Left lung (tissue), 10 donors: ENCODE measurements around the gene OR6P1. TPM values are rescaled to one million over a fixed set of nuclear protein-coding genes. Genes with fewer than 3 reads are reported as not detected.

Experiments
- ATAC-seq: fragments of 200-7000 bp; cut with Tn5 transposase; one replicate; pipeline ENCODE4 v1.9.1; 2020; ENCODE audit warnings: moderate library complexity
- DNase-seq, 4 donors: peaks; one replicate each; pipeline ENCODE4 v3.0.0-alpha.2; 2013 to 2020
- H3K27ac ChIP-seq, 2 donors: fragments of 200-600 bp; sonication (generic) in 1 of 2; one replicate each; pipeline versions ENCODE4 v1.5.0 to v1.8.0; 2020 to 2021
- H3K27me3 ChIP-seq, 2 donors: fragments of 200-600 bp; sonication (generic) in 1 of 2; one replicate each; pipeline versions ENCODE4 v1.5.0 to v1.8.0; 2020 to 2021
- H3K36me3 ChIP-seq, 2 donors: fragments of 200-600 bp; sonication (generic) in 1 of 2; one replicate each; pipeline versions ENCODE4 v1.5.0 to v1.8.0; 2020 to 2021
- H3K4me1 ChIP-seq, 2 donors: fragments of 200-600 bp; one replicate each; pipeline ENCODE4 v1.8.0; 2021
- H3K4me3 ChIP-seq, 2 donors: fragments of 200-600 bp; sonication (generic) in 1 of 2; one replicate each; pipeline versions ENCODE4 v1.5.0 to v1.8.0; 2020 to 2021; ENCODE audit warnings: mild to moderate bottlenecking in 1 of 2
- H3K9me3 ChIP-seq, 2 donors: fragments of 200-600 bp; sonication (generic) in 1 of 2; one replicate each; pipeline versions ENCODE4 v1.5.0 to v1.8.0; 2020 to 2021
- intact Hi-C, 2 donors: fragments of 100-400 bp; cut with DNase I; formaldehyde crosslinking; loops; one replicate each; pipeline versions ENCODE4 v1.11.2 to v1.14.2; 2022
- polyA plus RNA-seq, 6 donors: library from polyadenylated mRNA; unstranded; fragments of 120-200 nt; gene quantifications; one replicate each; pipeline ENCODE4 v1.2.1, GENCODE V29; 2013; ENCODE audit not compliant: insufficient read length in 6 of 6
- total RNA-seq, 2 donors: library from RNA; stranded (reverse); fragmentation: NEBNext Ultra II Directional; extraction: Animal tissue kit (Norgen Biotek cat#: 25700); gene quantifications; one replicate each; pipeline ENCODE4 v1.2.1, GENCODE V29; 2021
- TF ChIP-seq, protein P1 (sequence below), 2 donors: fragments of 200-600 bp; sonication (generic) in 1 of 2; IDR thresholded peaks; one replicate each; pipeline versions ENCODE4 v1.5.0 to v1.8.0; 2021; ENCODE audit warnings: antibody characterized with exemption in 2 of 2
- donor health status: DM: no; HTN: yes; CAD: no.
- donor health status: DM: no; HTN: no; CAD: no.

Gene OR6P1
- total and polyA plus RNA-seq, 8 donors: not detected

DNA sequence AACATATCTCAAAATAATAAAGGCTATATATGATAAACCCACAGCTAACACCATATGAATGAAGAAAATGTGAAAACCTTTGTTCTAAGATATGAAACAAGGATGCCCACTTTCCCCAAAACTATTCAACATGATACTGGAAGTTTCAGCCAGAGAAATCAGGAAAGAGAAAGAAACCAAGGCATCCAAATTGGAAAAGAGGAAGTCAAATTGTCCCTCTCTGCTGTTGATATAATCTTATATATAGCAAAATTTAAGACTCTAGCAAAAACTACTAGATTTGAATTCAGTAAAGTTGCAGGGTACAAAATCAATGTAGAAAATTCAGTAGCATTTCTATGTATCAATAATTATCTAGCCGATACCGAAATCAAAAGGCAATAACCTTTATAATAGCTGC is 30.4 kb upstream of the OR6P1 start:
- H3K4me1 ChIP-seq: no peaks in the 10 kb centered on the region
- ATAC-seq: no peak
- TF ChIP-seq, protein P1, sequence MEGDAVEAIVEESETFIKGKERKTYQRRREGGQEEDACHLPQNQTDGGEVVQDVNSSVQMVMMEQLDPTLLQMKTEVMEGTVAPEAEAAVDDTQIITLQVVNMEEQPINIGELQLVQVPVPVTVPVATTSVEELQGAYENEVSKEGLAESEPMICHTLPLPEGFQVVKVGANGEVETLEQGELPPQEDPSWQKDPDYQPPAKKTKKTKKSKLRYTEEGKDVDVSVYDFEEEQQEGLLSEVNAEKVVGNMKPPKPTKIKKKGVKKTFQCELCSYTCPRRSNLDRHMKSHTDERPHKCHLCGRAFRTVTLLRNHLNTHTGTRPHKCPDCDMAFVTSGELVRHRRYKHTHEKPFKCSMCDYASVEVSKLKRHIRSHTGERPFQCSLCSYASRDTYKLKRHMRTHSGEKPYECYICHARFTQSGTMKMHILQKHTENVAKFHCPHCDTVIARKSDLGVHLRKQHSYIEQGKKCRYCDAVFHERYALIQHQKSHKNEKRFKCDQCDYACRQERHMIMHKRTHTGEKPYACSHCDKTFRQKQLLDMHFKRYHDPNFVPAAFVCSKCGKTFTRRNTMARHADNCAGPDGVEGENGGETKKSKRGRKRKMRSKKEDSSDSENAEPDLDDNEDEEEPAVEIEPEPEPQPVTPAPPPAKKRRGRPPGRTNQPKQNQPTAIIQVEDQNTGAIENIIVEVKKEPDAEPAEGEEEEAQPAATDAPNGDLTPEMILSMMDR (IDR thresholded peaks at IDR 0.05): no peak
- no peaks in the 10 kb centered on the region for H3K36me3 ChIP-seq
- no peaks in the 10 kb centered on the region for H3K27me3 ChIP-seq
- intact Hi-C loops: no loop called here
- no peak for DNase-seq
- H3K27ac ChIP-seq: no peak overlapping the region
- peaks cover 0 to 38% of the 10 kb centered on the region in 2 donors for H3K9me3 ChIP-seq
- H3K4me3 ChIP-seq: no peak overlapping the region

DNA sequence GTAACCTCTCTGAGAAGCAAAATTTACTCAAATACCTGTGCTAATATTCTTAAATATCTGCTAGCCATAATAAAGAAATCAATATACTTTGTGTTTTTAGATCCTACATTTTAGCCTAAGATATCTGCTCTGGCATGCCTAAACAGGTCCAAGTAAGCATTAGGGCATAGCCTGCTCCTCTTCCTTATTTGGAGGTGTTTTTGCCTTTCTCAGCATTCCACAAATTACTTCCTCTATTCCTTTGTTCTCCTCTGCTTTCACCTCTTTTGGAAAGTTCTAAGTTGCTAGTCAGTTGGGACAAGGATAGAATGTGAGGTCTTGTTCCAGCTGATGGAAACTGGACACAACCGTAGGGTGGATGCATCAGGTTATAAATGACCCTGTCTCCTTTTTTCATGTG is 16.6 kb upstream of the OR6P1 start:
- H3K4me1 ChIP-seq: no peaks in the 10 kb centered on the region
- no peak for ATAC-seq
- no peak for DNase-seq
- peaks cover 0 to 8% of the 10 kb centered on the region in 2 donors for H3K9me3 ChIP-seq
- H3K27me3 ChIP-seq: no peaks in the 10 kb centered on the region
- no peak overlapping the region for H3K27ac ChIP-seq
- H3K4me3 ChIP-seq: no peak overlapping the region
- TF ChIP-seq, protein P1 (IDR thresholded peaks at IDR 0.05): no peak
- intact Hi-C loops: no loop called here
- H3K36me3 ChIP-seq: no peaks in the 10 kb centered on the region

DNA sequence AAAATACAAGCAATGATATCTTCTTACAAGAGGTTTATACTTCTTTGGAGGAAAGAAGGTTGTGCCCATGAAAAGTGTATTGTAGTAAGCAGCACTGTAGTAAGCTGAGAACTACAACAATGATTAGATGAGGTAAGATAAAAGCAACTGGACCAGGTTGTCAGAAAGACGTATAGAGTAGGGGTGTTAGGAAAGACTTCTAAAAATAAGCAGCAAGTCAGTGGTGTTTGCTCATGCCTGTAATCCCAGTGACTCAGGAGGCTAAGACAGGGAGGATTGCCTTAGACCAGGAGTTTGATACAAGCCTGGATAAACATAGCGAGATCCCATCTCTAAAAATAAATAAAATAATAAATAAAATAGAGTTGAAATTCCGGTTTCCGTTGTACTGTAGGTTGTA is 13.6 kb upstream of the OR6P1 start:
- H3K27me3 ChIP-seq: no peaks in the 10 kb centered on the region
- DNase-seq (no peak), ATAC-seq (no peak)
- H3K9me3 ChIP-seq: peaks cover 0 to 8% of the 10 kb centered on the region in 2 donors
- H3K27ac ChIP-seq: no peak overlapping the region
- no peaks in the 10 kb centered on the region for H3K36me3 ChIP-seq
- TF ChIP-seq, protein P1 (IDR thresholded peaks at IDR 0.05): no peak
- no peak overlapping the region for H3K4me3 ChIP-seq
- intact Hi-C loops: no loop called here
- H3K4me1 ChIP-seq: no peaks in the 10 kb centered on the region

DNA sequence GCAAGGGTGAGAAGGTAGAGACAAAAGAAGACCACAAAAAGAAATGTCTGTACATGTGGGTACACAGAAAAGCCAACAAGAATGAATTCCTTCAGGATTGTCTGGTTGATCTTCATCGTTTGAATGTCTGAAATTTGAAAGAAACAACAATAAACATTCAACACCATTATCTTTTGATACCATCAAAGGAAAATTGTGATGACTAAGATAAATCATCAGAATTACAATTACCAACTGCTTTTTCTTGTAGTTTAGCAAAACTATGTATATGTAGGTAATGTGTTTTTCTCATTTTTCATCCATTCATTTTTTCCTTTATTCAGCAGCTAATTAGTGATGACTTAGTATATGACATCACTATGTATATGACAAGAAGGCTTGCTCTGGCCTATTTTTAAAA is 9.4 kb upstream of the OR6P1 start, which contains the start of gene OR10X1:
OR10X1 (minus strand) TSS at position 167 of the 400 bp plus-strand sequence; CDS start at position 167, 0 bp downstream.
- H3K4me3 ChIP-seq: no peak within 1 kb of the TSS
- H3K4me1 ChIP-seq: no peaks in the 10 kb centered on the region
- H3K27me3 ChIP-seq: no peaks in the 10 kb centered on the region
- TF ChIP-seq, protein P1 (IDR thresholded peaks at IDR 0.05): no peak
- H3K36me3 ChIP-seq: no peaks in the 10 kb centered on the region
- intact Hi-C loops: no loop called here
- no peak for DNase-seq
- no peaks in the 10 kb centered on the region for H3K9me3 ChIP-seq
- H3K27ac ChIP-seq: no peak within 1 kb of the TSS
- no peak for ATAC-seq

DNA sequence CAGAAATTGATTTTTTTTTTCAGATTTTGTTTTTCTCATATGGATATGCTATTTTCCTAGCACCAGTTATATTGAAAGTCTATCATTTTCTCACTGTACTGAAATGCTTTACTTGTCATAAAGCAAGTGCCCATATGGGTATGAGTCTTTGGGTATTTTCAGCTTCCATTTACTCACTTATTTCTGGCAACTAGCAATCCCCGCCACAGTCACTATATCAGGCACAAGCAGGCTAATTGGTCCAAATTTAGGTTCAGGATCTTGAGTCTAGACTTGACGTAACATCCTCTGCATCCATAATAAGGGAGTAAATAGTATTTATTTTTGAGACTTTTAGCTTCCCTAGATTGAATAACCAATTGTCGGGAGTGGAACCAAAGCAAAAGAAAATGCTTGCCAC is 7.2 kb upstream of the OR6P1 start:
- ATAC-seq (no peak), DNase-seq (no peak)
- no peaks in the 10 kb centered on the region for H3K27me3 ChIP-seq
- TF ChIP-seq, protein P1 (IDR thresholded peaks at IDR 0.05): no peak
- H3K4me3 ChIP-seq: no peak overlapping the region
- H3K4me1 ChIP-seq: no peaks in the 10 kb centered on the region
- H3K27ac ChIP-seq: no peak overlapping the region
- no peaks in the 10 kb centered on the region for H3K36me3 ChIP-seq
- H3K9me3 ChIP-seq: no peaks in the 10 kb centered on the region
- intact Hi-C loops: no loop called here
